ENCODE measurements around the gene PPM1H.

DNA sequence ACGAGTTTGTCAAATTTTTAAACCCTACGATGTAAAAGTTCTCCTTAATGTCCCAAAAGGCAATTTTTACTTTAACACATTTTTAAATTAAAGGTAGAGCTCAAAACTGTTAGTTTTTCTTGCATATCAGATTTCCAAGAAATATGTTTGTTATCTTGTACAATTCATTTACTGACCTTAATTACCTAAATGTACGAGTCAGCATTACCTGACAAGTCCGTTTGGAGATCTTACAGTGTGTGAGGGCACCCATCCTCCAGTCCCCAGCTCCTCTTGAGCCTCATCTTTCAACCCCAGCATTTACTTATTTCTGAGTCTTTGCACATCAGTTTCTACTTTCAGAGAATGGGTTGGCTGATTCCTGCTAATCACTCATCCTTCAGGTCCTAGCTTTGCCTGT is 23.7 kb downstream of the PPM1H start:
- TF ChIP-seq POLR2AphosphoS5 (IDR thresholded peaks at IDR 0.05) (no peak), POLR2A (IDR thresholded peaks at IDR 0.05) (no peak)
- TF ChIP-seq, protein P1, sequence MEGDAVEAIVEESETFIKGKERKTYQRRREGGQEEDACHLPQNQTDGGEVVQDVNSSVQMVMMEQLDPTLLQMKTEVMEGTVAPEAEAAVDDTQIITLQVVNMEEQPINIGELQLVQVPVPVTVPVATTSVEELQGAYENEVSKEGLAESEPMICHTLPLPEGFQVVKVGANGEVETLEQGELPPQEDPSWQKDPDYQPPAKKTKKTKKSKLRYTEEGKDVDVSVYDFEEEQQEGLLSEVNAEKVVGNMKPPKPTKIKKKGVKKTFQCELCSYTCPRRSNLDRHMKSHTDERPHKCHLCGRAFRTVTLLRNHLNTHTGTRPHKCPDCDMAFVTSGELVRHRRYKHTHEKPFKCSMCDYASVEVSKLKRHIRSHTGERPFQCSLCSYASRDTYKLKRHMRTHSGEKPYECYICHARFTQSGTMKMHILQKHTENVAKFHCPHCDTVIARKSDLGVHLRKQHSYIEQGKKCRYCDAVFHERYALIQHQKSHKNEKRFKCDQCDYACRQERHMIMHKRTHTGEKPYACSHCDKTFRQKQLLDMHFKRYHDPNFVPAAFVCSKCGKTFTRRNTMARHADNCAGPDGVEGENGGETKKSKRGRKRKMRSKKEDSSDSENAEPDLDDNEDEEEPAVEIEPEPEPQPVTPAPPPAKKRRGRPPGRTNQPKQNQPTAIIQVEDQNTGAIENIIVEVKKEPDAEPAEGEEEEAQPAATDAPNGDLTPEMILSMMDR (IDR thresholded peaks at IDR 0.05), result no peak

Measured in prostate gland (tissue), 2 donors.